ENCODE results near the gene NUDT1.

DNA sequence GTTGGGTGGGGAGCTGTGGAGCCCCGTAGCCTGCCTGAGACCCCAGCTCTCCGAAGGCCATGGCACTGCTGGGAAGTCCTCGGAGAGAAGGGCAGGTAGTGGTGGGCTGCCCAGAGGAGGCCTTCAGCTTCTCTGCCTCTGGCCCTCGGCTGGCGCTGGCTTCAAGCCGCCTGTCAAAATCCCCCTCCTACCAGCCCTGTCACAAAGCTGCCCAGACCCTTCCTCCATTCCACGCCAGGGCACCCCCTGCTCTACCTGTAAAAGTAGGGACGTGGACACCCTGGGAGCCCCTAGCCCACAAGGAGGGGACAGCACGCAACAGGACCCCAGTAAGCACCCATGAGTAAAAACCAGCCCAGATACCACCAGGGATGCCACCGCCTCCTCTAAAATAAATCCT is 40.9 kb upstream of the NUDT1 start:
- TF ChIP-seq POLR2A (IDR thresholded peaks at IDR 0.05; ENCODE audit: low read depth, low read length) = no peak
- TF ChIP-seq POLR2AphosphoS5 (IDR thresholded peaks at IDR 0.05; ENCODE audit: low read depth, low read length) = no peak

All from GM12891 (cell line).